GM21825 (cell line): ENCODE data around the gene RAI1.

Source experiments
- ATAC-seq: cut with Tn5 transposase; IDR thresholded peaks from one replicate; pipeline ENCODE4 v1.9.1; 2021; ENCODE audit warnings: mild to moderate bottlenecking, moderate library complexity; ENCODE audit not compliant: unreplicated experiment

Gene RAI1

GRCh38 chr17:17728550-17729251, 47.4 kb downstream of the RAI1 start:
- ATAC-seq, result no peak

DNA sequence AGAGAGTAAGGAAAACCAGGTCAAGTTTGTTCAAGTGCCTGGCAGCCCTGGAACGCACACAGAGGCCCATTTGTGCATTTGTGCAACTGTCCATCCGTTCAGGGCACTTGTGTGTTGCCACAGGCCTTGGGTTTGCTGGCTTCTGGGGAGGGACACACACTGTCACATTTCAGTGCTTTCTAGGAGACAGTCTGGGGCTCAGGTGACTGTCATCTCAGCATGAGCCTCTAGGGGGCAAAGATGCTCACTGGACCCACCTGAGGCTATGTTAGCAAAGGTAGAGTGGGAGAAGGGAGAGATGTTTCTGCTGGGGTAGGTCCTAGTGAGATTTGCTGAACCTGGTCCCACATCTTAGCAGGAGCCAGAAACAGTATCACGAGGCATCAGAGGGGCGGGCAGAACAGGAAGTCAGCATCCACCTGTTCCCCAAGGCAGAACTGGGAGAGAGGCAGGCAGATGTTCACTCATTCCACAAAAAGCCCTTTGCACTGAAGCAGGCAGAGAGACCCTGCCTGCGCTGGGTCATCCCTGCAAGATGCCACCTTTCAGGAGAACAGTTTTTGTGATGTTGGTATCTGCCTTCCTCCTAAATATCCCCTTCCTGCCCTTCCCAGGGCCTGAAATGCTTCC, 48.5 kb downstream of the RAI1 start:
- ATAC-seq, result no peak

DNA sequence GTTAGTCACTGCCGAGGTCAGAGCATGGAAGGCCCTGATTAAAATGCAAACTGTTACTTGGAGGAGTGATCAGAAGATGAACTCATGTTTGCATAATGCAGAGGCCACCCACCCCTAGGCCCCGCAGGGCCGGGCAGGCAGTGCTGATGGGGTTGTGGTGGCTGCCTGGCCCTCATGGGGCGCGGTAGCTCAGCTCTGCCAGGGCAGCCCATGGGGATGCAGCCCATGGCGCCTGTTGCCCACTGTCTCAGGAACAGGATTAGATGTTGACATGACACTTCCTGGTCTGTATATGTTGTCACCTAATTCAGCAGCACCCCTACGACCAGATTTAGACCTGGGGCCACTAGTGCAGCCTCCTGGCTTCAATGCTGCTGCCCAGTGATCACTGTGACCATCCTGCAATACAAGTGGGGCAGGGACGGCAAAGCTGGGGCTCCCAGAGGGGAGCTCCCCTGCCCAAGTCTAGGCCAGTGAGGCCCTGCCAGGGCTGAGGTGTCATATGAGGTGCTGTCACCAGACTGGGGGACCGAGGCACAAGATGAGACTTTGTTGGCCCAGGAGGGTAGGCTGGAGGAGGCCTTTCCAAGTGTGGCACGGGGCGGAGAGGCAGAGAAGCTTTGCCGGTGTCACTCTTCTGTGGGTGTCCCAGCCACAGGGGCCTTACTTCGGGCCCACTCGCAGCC, 49.1 kb downstream of the RAI1 start:
- ATAC-seq, result no peak

DNA sequence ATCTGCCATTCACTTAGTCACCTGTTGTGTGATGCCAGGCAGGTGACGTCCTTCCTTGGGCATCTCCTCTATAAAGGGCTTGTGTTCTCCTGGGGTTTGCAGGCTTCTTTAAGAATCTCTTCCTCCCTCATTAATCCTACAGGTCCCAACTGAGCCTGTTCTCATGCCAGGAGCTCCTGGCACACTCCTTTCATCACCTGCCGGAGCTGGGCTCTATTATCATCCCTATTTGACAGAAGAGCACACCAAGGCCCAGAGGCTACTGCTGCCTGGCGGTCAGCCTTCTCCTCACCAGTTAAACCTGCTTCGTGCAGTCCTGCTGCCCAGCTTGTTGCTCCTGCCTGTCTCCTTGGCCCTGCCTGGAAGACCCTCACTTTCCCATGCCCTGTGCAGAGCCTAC, 51.2 kb downstream of the RAI1 start:
- no peak for ATAC-seq

GRCh38 chr17:17732892-17733670, 51.8 kb downstream of the RAI1 start:
- no peak for ATAC-seq

- no peak for ATAC-seq
Measured at GRCh38 chr17:17736205-17737183, 55.2 kb downstream of the RAI1 start.

- ATAC-seq, result no peak
Measured at GRCh38 chr17:17737961-17738894, 57.0 kb downstream of the RAI1 start.

- no peak for ATAC-seq
Measured at GRCh38 chr17:17738901-17739300, 57.6 kb downstream of the RAI1 start.

GRCh38 chr17:17739388-17740066, 58.3 kb downstream of the RAI1 start:
- ATAC-seq, result no peak

GRCh38 chr17:17740615-17741348, 59.5 kb downstream of the RAI1 start:
- no peak for ATAC-seq

GRCh38 chr17:17741349-17742023, 60.2 kb downstream of the RAI1 start:
- ATAC-seq, result no peak

DNA sequence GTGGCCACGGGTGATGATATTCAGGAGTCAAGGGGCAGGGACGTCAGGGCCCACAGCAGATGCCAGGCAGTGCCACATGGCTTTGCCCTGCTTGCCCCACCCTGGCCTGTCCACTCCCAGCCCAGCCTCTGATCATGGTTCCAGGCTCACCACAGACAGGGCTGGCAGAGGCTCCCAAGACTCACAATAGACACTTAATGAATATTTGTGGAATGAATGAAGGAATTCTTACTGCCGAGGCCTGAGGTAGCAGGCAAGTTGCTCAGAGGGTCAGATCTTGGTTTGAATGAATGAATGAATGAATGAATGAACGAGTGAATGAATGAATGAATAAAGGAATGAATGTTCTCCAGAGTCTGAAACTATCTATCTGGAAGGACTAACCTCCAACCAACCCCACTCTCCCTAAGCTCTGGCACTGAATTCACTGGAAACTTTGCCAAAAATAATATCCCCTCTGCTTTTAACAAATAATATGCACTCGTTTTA, 60.9 kb downstream of the RAI1 start:
- no peak for ATAC-seq

DNA sequence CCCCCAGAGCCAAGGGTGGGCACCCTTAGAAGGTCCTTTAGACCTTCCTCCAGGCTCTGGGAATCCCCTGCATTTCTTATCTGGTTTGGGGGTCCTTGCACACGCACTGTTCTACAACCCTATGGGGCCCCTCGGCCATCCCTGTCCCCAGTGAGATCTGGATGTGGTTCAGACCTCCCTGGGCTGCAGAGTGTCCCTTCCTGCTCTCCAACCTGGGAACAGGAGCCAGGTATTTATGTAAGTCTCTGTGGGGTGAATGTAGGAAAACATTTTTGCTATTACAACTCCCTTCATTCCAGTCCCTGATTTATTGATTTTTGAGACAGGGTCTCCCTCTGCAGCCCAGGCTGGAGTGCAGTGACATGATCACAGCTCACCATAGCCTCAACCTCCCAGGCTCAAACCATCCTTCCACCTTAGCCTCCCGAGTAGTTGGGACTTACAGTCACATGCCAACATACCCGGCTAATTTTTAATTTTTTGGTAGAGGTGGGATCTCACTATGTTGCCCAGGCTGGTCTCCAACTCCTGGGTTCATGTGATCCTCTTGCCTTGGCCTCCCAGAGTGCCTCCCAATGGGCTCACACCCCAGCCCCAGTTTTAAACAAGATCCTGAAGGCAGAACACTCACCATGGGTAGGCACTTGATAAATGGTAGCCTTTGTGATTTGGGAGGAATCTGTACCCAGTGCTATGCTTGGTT, 61.6 kb downstream of the RAI1 start:
- ATAC-seq, result no peak

DNA sequence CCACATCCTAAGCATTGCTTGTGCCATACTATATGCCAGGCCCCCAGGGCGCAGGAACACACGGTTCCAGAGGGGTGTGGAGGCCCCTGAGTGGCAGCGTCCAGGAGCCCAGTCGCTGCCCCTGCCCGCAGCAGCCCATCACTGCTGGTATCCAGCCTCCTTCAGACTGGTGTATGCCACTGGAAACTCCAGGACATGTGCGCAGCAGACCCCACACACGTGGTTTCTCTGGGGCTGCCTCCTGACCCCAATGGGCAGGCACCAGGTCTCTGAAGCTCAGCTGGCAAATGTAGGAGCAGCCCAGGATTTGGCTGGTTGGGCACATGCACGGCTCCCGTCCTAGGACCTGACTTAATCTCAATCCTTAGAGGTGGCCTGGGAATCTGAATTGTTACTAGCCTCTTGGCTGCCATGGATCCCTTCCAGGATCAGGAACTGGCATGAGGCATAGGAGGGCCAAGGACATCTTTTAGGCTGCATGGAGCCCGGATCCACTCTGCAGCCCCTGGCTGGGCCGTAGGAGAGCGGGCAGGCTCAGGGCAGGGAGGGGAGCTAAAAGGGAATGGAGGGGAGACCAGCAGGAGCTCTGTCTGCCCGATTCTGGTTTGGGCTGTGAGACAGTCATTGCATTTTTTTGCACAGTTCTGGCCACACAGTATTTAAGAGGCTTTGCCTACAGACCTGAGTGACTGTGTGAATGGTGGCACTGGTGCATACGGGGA, 62.3 kb downstream of the RAI1 start:
- no peak for ATAC-seq

DNA sequence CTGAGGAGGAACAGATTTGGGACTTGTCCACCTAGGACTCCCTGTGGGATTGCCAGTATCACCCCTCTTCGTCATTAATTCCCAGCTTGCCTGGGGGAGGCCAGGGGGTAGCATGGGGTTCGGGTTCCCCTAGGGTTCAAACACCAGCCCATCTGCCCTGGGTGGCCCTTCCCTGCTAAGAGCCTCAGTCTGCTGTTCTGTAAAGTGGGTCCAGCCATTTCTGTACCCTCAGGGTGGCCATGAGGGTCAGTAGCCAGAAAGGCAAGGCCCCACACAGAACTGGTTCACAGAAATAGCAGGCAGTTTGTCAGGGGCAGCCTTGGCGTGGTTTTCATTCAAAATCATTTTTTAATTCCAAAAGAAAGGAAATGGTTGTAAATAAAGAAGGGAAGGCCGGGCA, 62.9 kb downstream of the RAI1 start:
- no peak for ATAC-seq
